ENCODE measurements around the gene RASL11B. TPM values are rescaled to one million over a fixed set of nuclear protein-coding genes. Genes with fewer than 3 reads are reported as not detected.

The RASL11B gene
- polyA plus RNA-seq, 1 donor (not counting 4 experiments of a cell fraction or from before 2014, with no cell fraction given) = 1.4 TPM

DNA sequence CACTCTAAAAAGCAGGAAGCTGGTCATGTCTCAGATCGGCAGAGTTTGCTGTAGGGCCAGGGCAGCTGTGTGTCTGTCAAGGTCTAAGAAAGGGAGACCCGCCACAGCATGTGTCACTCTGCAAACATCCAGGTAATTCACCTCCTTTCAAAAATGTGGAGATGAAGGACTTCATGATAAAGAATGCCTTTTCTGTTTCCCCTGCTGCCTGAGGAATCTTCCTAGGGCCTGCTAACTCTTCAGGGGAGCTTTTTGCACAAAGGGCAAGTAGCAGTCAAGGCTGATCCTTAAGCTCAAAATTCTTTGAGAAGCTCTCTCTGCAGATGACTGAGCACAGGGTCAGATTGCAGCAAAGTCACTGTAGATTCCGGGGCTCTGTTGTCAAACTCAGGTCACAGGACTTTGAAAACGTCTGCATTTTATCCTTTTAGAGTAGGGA is 21.1 kb downstream of the RASL11B start:
- Histone ChIP-seq H3K27ac (ENCODE audit: control insufficient read depth, insufficient read depth, low read length) (no peak overlapping the region), H3K4me2 (ENCODE audit: control insufficient read depth, extremely low read depth, insufficient read depth, low read depth, low read length) (no peak overlapping the region), H3K9ac (ENCODE audit: control insufficient read depth, extremely low read depth, insufficient read depth, low read length) (no peak overlapping the region), H3K27me3 (ENCODE audit: control insufficient read depth, extremely low read depth, insufficient read depth, low read length) (no peaks in the 10 kb centered on the region), H3K4me1 (ENCODE audit: control insufficient read depth, extremely low read depth, insufficient read depth, low read length) (peaks cover 4% of the 10 kb centered on the region), H3K79me2 (ENCODE audit: control insufficient read depth, insufficient read depth, low read length) (no peaks in the 10 kb centered on the region), H3K9me3 (ENCODE audit: control insufficient read depth, low read depth, low read length) (no peaks in the 10 kb centered on the region), H4K20me1 (ENCODE audit: control insufficient read depth, extremely low read depth, insufficient read depth, low read length) (no peaks in the 10 kb centered on the region), H3K36me3 (ENCODE audit: control insufficient read depth in 2 of 2, extremely low read depth in 1 of 2, insufficient read depth in 2 of 2, low read length in 2 of 2) (peaks cover 0 to 1% of the 10 kb centered on the region in 2 experiments), H2AFZ (ENCODE audit: control insufficient read depth, low read length) (no peak overlapping the region), H3K9me1 (ENCODE audit: control insufficient read depth, extremely low read depth, insufficient read depth, low read length) (no peaks in the 10 kb centered on the region), H3K4me3 (ENCODE audit: control insufficient read depth in 2 of 3, extremely low read depth in 1 of 3, insufficient read depth in 2 of 3, low read depth in 1 of 3, low read length in 3 of 3) (no peak overlapping the region)
- dilution Hi-C loops (cut with MboI; ENCODE audit: extremely low pct_ligation_motif_present, low sequenced_read_pairs) = no loop called here
- FAIRE-seq = no peak
- DNase-seq (ENCODE audit: low read depth, low spot score) = no peak
- no peak for TF ChIP-seq EZH2 (IDR thresholded peaks at IDR 0.05; ENCODE audit: low read length)
- TF ChIP-seq, protein P1, sequence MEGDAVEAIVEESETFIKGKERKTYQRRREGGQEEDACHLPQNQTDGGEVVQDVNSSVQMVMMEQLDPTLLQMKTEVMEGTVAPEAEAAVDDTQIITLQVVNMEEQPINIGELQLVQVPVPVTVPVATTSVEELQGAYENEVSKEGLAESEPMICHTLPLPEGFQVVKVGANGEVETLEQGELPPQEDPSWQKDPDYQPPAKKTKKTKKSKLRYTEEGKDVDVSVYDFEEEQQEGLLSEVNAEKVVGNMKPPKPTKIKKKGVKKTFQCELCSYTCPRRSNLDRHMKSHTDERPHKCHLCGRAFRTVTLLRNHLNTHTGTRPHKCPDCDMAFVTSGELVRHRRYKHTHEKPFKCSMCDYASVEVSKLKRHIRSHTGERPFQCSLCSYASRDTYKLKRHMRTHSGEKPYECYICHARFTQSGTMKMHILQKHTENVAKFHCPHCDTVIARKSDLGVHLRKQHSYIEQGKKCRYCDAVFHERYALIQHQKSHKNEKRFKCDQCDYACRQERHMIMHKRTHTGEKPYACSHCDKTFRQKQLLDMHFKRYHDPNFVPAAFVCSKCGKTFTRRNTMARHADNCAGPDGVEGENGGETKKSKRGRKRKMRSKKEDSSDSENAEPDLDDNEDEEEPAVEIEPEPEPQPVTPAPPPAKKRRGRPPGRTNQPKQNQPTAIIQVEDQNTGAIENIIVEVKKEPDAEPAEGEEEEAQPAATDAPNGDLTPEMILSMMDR (optimal IDR thresholded peaks at IDR 0.05 in 1 of 3, IDR thresholded peaks at IDR 0.05 in 1 of 3, conservative IDR thresholded peaks at IDR 0.05 in 1 of 3; ENCODE audit: extremely low read depth in 1 of 3, insufficient read depth in 2 of 3, low read length in 3 of 3) = no peak

DNA sequence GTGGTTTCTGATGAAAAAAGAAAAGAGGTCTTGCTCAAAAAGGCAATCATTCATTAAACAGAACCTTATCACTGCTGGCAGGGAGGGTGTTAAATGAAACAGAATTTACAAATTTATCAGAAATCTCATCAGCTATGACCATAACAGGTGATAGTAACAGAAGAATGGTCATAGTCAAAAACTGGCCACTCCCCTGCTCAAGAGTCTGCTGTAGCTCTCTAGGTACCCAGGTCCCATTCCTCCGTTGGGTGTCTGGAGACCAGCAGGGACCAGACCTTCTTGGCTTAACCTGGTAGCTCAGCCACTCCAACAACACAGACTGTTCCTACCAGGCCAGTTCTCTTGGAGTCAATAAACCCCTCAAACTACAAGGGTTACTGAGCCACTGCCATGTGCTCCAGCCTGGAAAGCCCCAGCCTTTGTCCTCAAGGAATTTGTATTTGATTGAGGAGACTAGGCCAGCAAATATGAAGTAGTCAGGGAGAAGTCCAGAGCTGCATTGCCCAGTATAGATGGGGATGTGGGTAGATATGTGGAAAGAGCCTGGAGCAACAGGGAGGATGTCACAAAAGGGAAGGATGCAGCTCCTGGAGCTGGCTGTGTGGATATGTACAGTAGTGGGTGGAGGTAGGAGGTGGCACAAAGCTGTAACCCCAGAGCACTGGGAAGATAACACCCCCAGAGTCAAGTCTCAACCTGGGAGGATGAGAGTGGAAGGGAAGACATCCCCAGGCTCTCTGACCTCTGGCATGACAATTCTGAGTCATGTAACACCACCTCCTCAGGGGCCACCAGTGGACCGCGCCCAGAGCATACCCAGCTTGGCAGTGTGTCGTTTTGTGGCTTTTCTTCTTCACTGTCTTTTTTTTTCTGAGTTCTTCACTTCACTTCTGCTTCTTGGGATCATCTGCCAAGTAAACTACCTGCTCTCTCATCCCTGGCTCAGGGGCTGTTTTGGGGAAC is 21.9 kb downstream of the RASL11B start:
- Histone ChIP-seq H3K79me2 (ENCODE audit: control insufficient read depth, insufficient read depth, low read length) (no peaks in the 10 kb centered on the region), H3K27ac (ENCODE audit: control insufficient read depth, insufficient read depth, low read length) (no peak overlapping the region), H3K27me3 (ENCODE audit: control insufficient read depth, extremely low read depth, insufficient read depth, low read length) (no peaks in the 10 kb centered on the region), H3K9ac (ENCODE audit: control insufficient read depth, extremely low read depth, insufficient read depth, low read length) (no peak overlapping the region), H3K9me1 (ENCODE audit: control insufficient read depth, extremely low read depth, insufficient read depth, low read length) (no peaks in the 10 kb centered on the region), H4K20me1 (ENCODE audit: control insufficient read depth, extremely low read depth, insufficient read depth, low read length) (no peaks in the 10 kb centered on the region), H3K4me3 (ENCODE audit: control insufficient read depth in 2 of 3, extremely low read depth in 1 of 3, insufficient read depth in 2 of 3, low read depth in 1 of 3, low read length in 3 of 3) (no peak overlapping the region), H3K36me3 (ENCODE audit: control insufficient read depth in 2 of 2, extremely low read depth in 1 of 2, insufficient read depth in 2 of 2, low read length in 2 of 2) (peaks cover 0 to 1% of the 10 kb centered on the region in 2 experiments), H2AFZ (ENCODE audit: control insufficient read depth, low read length) (no peak overlapping the region), H3K4me1 (ENCODE audit: control insufficient read depth, extremely low read depth, insufficient read depth, low read length) (peaks cover 4% of the 10 kb centered on the region), H3K9me3 (ENCODE audit: control insufficient read depth, low read depth, low read length) (no peaks in the 10 kb centered on the region), H3K4me2 (ENCODE audit: control insufficient read depth, extremely low read depth, insufficient read depth, low read depth, low read length) (no peak overlapping the region)
- no peak for DNase-seq (ENCODE audit: low read depth, low spot score)
- no peak for TF ChIP-seq EZH2 (IDR thresholded peaks at IDR 0.05; ENCODE audit: low read length)
- TF ChIP-seq, protein P1 (optimal IDR thresholded peaks at IDR 0.05 in 1 of 3, IDR thresholded peaks at IDR 0.05 in 1 of 3, conservative IDR thresholded peaks at IDR 0.05 in 1 of 3; ENCODE audit: extremely low read depth in 1 of 3, insufficient read depth in 2 of 3, low read length in 3 of 3) = no peak
- dilution Hi-C loops (cut with MboI; ENCODE audit: extremely low pct_ligation_motif_present, low sequenced_read_pairs) = no loop called here
- no peak for FAIRE-seq

Measured in keratinocyte (primary cell).